AG09319 (cell line): ENCODE results near the gene SLC28A1.

ENCODE experiments used
- DNase-seq: peaks from one replicate; pipeline ENCODE4 v3.0.0-alpha.2; 2010; ENCODE audit warnings: low read depth; ENCODE audit errors: extremely low read depth
- CTCF ChIP-seq: IDR thresholded peaks from 2 replicates; pipeline ENCODE4 v1.5.1; 2011; ENCODE audit warnings: low read depth, mild to moderate bottlenecking, inconsistent platforms, low read length, moderate library complexity

Gene SLC28A1

GRCh38 chr15:84886211-84886983 lies 1.9 kb downstream of the SLC28A1 start:
- TF ChIP-seq CTCF, result no peak
- DNase-seq, result no peak

- TF ChIP-seq CTCF, result no peak
- DNase-seq, result no peak
Observed at GRCh38 chr15:84886984-84887299, 2.5 kb downstream of the SLC28A1 start.

GRCh38 chr15:84887938-84888337 lies 3.5 kb downstream of the SLC28A1 start:
- no peak for DNase-seq
- no peak for TF ChIP-seq CTCF

GRCh38 chr15:84888639-84889038 lies 4.2 kb downstream of the SLC28A1 start:
- no peak for DNase-seq
- TF ChIP-seq CTCF, result no peak

GRCh38 chr15:84889313-84889990 lies 5.0 kb downstream of the SLC28A1 start:
- TF ChIP-seq CTCF, result no peak
- DNase-seq, result no peak

GRCh38 chr15:84889991-84890669 lies 5.7 kb downstream of the SLC28A1 start:
- no peak for TF ChIP-seq CTCF
- no peak for DNase-seq

- TF ChIP-seq CTCF, result no peak
- no peak for DNase-seq
Observed at GRCh38 chr15:84890670-84891162, 6.3 kb downstream of the SLC28A1 start.
